ENCODE data around the gene KANSL1.

KANSL1 gene

GRCh38 chr17:46042925-46043324, 150.3 kb downstream of the KANSL1 start:
- DNase-seq (ENCODE audit: low spot score): no peak
- TF ChIP-seq CTCF (IDR thresholded peaks at IDR 0.05; ENCODE audit: extremely low read depth, insufficient read depth, missing control alignments): no peak
- in situ Hi-C loops (cut with MboI; ENCODE audit: low pct_unique_long_range_greater_than_20kb, low sequenced_read_pairs, unreplicated experiment): no loop called here

GRCh38 chr17:46042246-46042645, 151.0 kb downstream of the KANSL1 start:
- no peak for DNase-seq (ENCODE audit: low spot score)
- TF ChIP-seq CTCF (IDR thresholded peaks at IDR 0.05; ENCODE audit: extremely low read depth, insufficient read depth, missing control alignments): no peak

GRCh38 chr17:46039592-46040186, 153.5 kb downstream of the KANSL1 start:
- no peak for TF ChIP-seq CTCF (IDR thresholded peaks at IDR 0.05; ENCODE audit: extremely low read depth, insufficient read depth, missing control alignments)
- in situ Hi-C loops (cut with MboI; ENCODE audit: low pct_unique_long_range_greater_than_20kb, low sequenced_read_pairs, unreplicated experiment): no loop called here
- DNase-seq (ENCODE audit: low spot score): no peak

More at GRCh38 chr17:46042246-46042645, 151.0 kb downstream of the KANSL1 start:
- in situ Hi-C loops (cut with MboI; ENCODE audit: low pct_unique_long_range_greater_than_20kb, low sequenced_read_pairs, unreplicated experiment): no loop called here

GRCh38 chr17:46038937-46039336, 154.3 kb downstream of the KANSL1 start:
- no peak for DNase-seq (ENCODE audit: low spot score)
- in situ Hi-C loops (cut with MboI; ENCODE audit: low pct_unique_long_range_greater_than_20kb, low sequenced_read_pairs, unreplicated experiment): no loop called here
- no peak for TF ChIP-seq CTCF (IDR thresholded peaks at IDR 0.05; ENCODE audit: extremely low read depth, insufficient read depth, missing control alignments)

- in situ Hi-C loops (cut with MboI; ENCODE audit: low pct_unique_long_range_greater_than_20kb, low sequenced_read_pairs, unreplicated experiment): no loop called here
These were observed 154.8 kb downstream of the KANSL1 start for GRCh38 chr17:46038414-46038813.

GRCh38 chr17:46037722-46038255, 155.4 kb downstream of the KANSL1 start:
- in situ Hi-C loops (cut with MboI; ENCODE audit: low pct_unique_long_range_greater_than_20kb, low sequenced_read_pairs, unreplicated experiment): no loop called here
- DNase-seq (ENCODE audit: low spot score): no peak
- no peak for TF ChIP-seq CTCF (IDR thresholded peaks at IDR 0.05; ENCODE audit: extremely low read depth, insufficient read depth, missing control alignments)

More at GRCh38 chr17:46038414-46038813, 154.8 kb downstream of the KANSL1 start:
- DNase-seq (ENCODE audit: low spot score): no peak
- TF ChIP-seq CTCF (IDR thresholded peaks at IDR 0.05; ENCODE audit: extremely low read depth, insufficient read depth, missing control alignments): no peak
